Measurements from ENCODE around the gene CADPS. TPM values are rescaled to one million over a fixed set of nuclear protein-coding genes. Genes with fewer than 3 reads are reported as not detected.

Gene CADPS
- total RNA-seq, 3 donors from 2014 or later (not counting 1 experiment from before 2014, with no cell fraction given), result not detected

DNA sequence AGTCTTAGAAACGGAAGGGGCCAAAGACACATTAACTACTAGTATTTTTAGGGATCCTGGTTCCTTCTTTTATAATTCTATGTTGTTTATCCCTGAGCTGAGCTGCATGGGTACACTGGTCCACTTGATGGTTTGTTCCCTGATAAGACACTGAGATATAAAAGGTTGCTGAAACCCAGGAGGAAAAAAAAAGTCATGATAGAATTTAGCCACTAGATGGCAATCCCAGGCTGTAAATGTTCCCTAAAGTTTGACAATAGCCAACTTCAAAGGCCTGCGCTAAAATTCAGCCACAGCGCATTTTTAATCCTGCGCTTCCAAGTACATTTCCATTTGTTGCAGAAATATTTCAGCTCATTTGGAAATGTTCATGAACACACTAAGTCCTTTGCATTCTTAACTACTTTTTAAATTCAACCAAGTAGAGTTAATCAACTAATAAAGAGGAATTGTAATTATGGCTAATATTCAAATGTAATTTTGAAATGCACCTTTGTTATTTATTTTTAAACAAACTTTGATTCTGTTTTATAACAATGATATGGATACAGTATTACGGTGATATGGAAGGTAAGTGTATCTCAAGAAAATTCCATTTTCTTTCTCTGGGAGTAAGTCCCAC is 252.6 kb downstream of the CADPS start:
- intact Hi-C loops (cut with micrococcal nuclease), result no loop called here
- Mint-ChIP-seq H3K9me3 (peaks cover 0 to 2% of the 10 kb centered on the region in 2 donors), H3K27me3 (ENCODE audit: low read depth in 2 of 2) (no peaks in the 10 kb centered on the region), H3K4me1 (no peaks in the 10 kb centered on the region), H3K36me3 (no peaks in the 10 kb centered on the region), H3K27ac (no peak overlapping the region), H3K4me3 (no peak overlapping the region)
- Histone ChIP-seq H3K27me3 (ENCODE audit: control insufficient read depth, insufficient read depth, low read length) (no peaks in the 10 kb centered on the region), H3K36me3 (ENCODE audit: control insufficient read depth, insufficient read depth, low read length) (no peaks in the 10 kb centered on the region), H3K27ac (ENCODE audit: low read length) (no peak overlapping the region), H3K9me3 (ENCODE audit: control insufficient read depth, insufficient read depth, low read length) (no peaks in the 10 kb centered on the region), H3K4me3 (ENCODE audit: low read length) (no peak overlapping the region), H3K4me1 (ENCODE audit: control insufficient read depth, insufficient read depth, low read length) (no peaks in the 10 kb centered on the region)
- DNase-seq, result peak in 1 of 2 donors; percentile 24
- TF ChIP-seq, protein P1, sequence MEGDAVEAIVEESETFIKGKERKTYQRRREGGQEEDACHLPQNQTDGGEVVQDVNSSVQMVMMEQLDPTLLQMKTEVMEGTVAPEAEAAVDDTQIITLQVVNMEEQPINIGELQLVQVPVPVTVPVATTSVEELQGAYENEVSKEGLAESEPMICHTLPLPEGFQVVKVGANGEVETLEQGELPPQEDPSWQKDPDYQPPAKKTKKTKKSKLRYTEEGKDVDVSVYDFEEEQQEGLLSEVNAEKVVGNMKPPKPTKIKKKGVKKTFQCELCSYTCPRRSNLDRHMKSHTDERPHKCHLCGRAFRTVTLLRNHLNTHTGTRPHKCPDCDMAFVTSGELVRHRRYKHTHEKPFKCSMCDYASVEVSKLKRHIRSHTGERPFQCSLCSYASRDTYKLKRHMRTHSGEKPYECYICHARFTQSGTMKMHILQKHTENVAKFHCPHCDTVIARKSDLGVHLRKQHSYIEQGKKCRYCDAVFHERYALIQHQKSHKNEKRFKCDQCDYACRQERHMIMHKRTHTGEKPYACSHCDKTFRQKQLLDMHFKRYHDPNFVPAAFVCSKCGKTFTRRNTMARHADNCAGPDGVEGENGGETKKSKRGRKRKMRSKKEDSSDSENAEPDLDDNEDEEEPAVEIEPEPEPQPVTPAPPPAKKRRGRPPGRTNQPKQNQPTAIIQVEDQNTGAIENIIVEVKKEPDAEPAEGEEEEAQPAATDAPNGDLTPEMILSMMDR (IDR thresholded peaks at IDR 0.05), result no peak
- ATAC-seq, result no peak
- 52% methylated on average over 4 of the region's 5 CpGs for WGBS (ENCODE audit: insufficient coverage)

DNA sequence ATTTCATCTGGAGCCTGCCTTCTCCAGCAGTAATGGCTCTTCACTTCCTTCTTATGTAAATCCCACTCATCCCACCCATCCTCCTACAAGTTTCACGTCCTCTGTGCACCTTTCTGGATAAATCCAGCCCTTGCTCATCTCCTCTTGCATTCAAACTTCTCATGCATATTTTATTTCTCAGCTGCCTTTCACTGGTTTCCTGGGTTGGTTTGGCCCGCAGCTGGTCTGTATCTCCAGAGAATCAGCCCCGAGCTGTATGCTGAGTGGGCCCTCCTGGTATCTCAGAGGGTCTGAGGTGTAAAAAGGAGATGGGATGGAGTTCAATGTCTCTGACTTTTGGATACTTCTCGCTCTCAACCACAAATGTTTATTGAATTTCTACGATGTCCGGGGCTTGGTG is 253.3 kb downstream of the CADPS start:
- Mint-ChIP-seq H3K27me3 (ENCODE audit: low read depth in 2 of 2) (no peaks in the 10 kb centered on the region), H3K4me1 (no peaks in the 10 kb centered on the region), H3K27ac (no peak overlapping the region), H3K4me3 (no peak overlapping the region), H3K36me3 (no peaks in the 10 kb centered on the region), H3K9me3 (peaks cover 4 to 5% of the 10 kb centered on the region in 2 donors)
- Histone ChIP-seq H3K36me3 (ENCODE audit: control insufficient read depth, insufficient read depth, low read length) (no peaks in the 10 kb centered on the region), H3K27ac (ENCODE audit: low read length) (no peak overlapping the region), H3K9me3 (ENCODE audit: control insufficient read depth, insufficient read depth, low read length) (no peaks in the 10 kb centered on the region), H3K27me3 (ENCODE audit: control insufficient read depth, insufficient read depth, low read length) (no peaks in the 10 kb centered on the region), H3K4me1 (ENCODE audit: control insufficient read depth, insufficient read depth, low read length) (no peaks in the 10 kb centered on the region), H3K4me3 (ENCODE audit: low read length) (no peak overlapping the region)
- TF ChIP-seq, protein P1 (IDR thresholded peaks at IDR 0.05), result no peak
- DNase-seq (no peak), ATAC-seq (no peak)
- 83% methylated on average over 6 of the region's 6 CpGs for WGBS (ENCODE audit: insufficient coverage)
- intact Hi-C loops (cut with micrococcal nuclease), result no loop called here

- Mint-ChIP-seq H3K36me3 (no peaks in the 10 kb centered on the region), H3K9me3 (peaks cover 4 to 5% of the 10 kb centered on the region in 2 donors), H3K4me1 (no peaks in the 10 kb centered on the region), H3K4me3 (no peak overlapping the region), H3K27me3 (ENCODE audit: low read depth in 2 of 2) (no peaks in the 10 kb centered on the region), H3K27ac (no peak overlapping the region)
- intact Hi-C loops (cut with micrococcal nuclease), result no loop called here
- Histone ChIP-seq H3K27ac (ENCODE audit: low read length) (no peak overlapping the region), H3K27me3 (ENCODE audit: control insufficient read depth, insufficient read depth, low read length) (no peaks in the 10 kb centered on the region), H3K36me3 (ENCODE audit: control insufficient read depth, insufficient read depth, low read length) (no peaks in the 10 kb centered on the region), H3K4me1 (ENCODE audit: control insufficient read depth, insufficient read depth, low read length) (no peaks in the 10 kb centered on the region), H3K4me3 (ENCODE audit: low read length) (no peak overlapping the region), H3K9me3 (ENCODE audit: control insufficient read depth, insufficient read depth, low read length) (no peaks in the 10 kb centered on the region)
- TF ChIP-seq, protein P1 (IDR thresholded peaks at IDR 0.05), result no peak
- DNase-seq (no peak), ATAC-seq (no peak)
- 60% methylated on average over 3 of the region's 3 CpGs for WGBS (ENCODE audit: insufficient coverage)
Observed at GRCh38 chr3:62621176-62621575, 254.0 kb downstream of the CADPS start.

Data from natural killer cell (primary cell).